ENCODE results near the gene WDR37.

WDR37 gene

DNA sequence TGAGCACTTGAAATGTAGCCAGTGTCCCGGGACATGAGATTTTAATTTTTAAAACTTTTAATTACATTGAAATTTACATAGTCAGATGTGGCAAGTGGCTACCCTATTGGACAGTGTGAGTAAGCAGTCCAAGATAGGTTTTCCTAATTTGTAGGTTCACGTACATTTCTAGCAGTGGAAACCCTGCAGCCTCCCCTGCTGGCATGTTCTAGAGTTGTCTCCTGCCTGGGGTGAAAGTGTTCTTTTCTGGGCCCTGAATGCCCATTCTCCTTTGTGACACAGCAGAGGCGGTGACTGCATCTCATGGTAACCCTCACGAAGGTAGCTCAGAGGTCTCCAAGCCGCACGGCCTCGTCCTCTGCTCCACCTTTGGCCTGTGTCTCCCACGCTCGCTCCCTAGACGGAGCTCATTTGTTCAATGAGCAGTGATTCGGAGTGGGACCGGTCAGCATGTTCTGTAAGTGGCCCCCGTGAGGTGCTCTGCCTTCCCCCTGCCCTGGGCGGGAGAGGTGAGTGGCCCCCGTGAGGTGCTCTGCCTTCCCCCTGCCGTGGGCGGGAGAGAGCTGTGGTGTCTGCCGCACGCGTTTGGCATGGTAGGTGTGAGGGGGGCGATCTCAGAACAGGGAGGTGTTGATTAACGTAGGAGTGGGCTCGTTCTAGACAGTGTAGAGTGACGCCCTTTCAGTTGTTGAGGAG, 18.0 kb downstream of the WDR37 start:
- DNase-seq (ENCODE audit: low read depth) = no peak

GRCh38 chr10:1074748-1075308, 18.6 kb downstream of the WDR37 start:
- no peak for DNase-seq (ENCODE audit: low read depth)

DNA sequence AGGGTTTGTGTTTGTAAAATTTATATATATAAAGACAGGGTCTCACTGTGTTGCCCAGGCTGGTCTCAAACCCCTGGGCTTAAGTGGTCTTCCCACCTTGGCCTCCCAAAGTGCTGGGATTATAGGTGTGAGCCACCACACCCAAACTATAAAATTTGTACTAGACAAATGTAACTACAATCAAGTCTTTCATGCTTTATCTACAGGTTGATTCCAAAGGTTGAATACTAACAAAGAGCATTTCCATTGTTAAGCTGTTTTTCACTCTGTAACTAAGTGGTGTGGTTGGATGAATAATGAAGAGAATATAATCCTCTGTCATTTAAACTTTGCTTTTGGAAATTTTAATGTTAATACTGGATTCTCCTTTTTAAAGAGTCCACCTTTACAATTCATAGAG, 22.5 kb downstream of the WDR37 start:
- DNase-seq (ENCODE audit: low read depth) = no peak

DNA sequence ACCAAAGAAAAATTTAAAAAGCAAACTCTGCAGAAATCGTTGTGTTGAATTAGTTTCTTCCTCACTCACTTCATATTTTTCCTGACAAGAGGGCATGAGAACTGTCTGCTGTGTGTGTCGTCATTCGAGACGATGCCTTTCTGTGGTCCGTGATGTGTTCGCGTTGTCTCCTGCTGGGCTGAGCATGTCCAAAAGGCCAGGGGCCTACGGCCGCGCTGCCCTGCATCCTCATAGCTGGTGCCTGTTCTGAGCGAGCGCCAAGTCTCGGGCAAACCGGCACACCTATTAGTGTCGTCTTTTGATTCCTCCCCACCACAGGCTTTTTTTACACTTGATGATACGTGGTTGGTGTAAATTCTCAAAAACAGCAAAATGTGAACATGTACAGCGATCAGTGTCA, 27.4 kb downstream of the WDR37 start:
- DNase-seq (ENCODE audit: low read depth) = no peak

DNA sequence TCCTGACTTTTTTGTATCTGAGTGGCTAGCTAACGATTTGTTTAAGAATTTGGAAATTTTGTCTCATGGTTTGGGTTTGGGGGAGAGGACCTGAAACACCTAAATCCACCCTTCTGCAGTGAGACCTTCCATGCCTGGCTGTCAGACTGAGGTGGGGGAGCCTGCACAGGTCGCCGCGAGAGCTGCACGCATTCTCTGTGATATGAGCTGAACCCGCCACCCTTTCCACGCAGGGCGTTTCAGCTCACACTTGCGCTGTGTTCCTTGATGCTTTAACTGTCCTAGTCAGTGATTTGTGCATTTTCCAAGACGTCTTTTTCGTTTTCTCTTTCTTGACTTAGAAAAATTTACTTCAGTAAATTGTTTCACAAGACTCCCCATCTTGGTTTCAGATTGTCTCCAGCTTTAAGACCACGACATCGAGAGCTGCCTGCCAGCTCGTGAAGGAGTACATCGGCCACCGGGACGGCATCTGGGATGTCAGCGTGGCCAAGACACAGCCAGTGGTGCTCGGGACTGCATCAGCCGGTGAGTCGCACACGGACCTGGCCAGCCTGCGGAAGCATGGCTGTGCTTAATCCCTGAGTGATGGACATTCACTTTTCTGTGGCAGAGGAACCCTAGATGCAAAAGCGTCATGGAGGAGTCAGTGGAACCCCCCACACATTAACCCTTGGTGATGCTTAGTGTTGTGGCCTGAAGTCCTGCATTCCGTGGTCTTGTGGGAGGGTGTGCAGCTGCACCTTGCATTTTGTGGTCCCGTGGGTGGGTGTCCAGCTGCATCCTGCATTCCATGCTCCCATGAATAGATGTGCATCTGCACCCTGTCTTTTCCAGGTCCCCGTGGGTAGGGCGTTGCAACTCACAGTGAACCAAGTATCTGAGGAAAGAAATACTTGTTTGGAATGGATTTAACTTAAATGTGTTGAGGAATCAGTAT, 28.1 kb downstream of the WDR37 start:
- DNase-seq (ENCODE audit: low read depth) = no peak

GRCh38 chr10:1085258-1085657, 29.1 kb downstream of the WDR37 start:
- no peak for DNase-seq (ENCODE audit: low read depth)

- DNase-seq (ENCODE audit: low read depth) = no peak
Observed at GRCh38 chr10:1086787-1087186, 30.6 kb downstream of the WDR37 start.

- DNase-seq (ENCODE audit: low read depth) = no peak
Observed at GRCh38 chr10:1089017-1089689, 33.0 kb downstream of the WDR37 start.

GRCh38 chr10:1090696-1091095, 34.5 kb downstream of the WDR37 start:
- no peak for DNase-seq (ENCODE audit: low read depth)

GRCh38 chr10:1093696-1094095, 37.5 kb downstream of the WDR37 start:
- no peak for DNase-seq (ENCODE audit: low read depth)

GRCh38 chr10:1094112-1095057, 38.2 kb downstream of the WDR37 start:
- no peak for DNase-seq (ENCODE audit: low read depth)

DNA sequence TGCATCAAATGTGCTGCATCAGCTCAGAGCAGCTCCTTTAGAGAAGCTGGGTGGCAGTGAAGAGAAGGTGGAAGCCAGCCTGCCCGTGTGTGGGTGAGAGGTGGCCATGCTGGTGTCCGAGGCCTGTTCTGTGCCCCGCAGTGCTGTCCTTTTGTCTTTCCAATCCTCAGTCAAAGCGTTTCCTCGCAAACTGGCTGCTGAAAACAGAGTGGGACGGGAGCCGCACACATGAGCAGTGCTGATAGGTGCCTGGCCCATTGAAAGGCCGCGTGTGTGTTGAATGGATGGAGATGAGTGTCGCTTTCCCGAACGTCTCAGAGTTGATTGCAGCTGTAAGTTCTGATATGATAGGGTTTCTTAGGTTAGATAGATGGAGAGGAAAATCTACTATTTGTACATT, 39.3 kb downstream of the WDR37 start:
- DNase-seq (ENCODE audit: low read depth) = no peak

DNA sequence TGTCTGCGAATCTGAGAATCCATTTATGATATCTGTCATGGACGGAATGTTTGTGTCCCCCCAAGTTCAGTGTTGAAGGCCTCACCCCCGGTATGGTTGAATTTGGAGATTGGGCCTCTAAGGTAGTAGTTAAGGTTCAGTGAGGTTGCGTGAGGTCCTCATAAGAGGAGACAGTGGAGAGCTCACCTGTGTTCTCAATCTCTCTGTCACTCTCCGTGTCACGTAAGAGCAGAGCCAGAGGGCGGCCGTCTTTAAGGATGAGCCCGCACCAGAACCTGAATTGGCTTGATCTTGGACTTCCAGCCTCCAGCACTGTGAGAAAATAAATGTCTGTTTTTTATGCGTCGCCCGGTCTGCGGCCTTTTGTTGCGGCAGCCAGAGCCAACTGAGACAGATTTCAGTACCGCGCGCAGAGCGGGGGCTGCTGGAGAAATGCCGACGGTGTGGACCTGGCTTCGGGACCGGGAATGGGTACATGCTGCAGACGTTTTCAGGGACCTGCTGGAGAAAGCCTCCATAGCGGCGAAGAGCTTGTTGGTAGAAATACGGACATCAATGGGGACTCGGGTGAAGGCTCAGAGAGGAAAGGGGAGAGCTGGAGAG, 40.2 kb downstream of the WDR37 start:
- DNase-seq (ENCODE audit: low read depth) = no peak

DNA sequence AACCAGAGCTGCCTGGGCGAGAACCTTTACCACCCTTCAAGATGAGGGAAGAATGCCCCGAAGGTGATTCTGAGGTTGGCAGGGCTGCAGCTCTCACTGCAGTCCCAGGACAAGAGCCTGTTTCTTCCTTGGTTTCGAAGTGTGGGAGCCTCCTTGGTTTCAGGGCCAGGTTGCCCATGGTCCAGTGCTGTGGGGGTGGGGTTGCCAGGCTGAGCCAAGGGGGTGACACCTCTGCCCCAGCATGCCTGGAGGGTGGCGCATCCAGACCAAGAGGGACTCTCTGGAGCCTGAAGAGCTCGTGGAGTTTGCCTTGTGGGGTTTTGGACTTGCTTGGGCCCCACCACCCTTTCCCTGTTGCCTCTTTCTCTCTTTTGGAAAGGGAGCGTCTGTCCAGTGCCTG, 41.3 kb downstream of the WDR37 start:
- DNase-seq (ENCODE audit: low read depth) = no peak

- no peak for DNase-seq (ENCODE audit: low read depth)
Observed at GRCh38 chr10:1100143-1100542, 44.0 kb downstream of the WDR37 start.

GRCh38 chr10:1100691-1101368, 44.6 kb downstream of the WDR37 start:
- no peak for DNase-seq (ENCODE audit: low read depth)

GRCh38 chr10:1101946-1102345, 45.8 kb downstream of the WDR37 start:
- no peak for DNase-seq (ENCODE audit: low read depth)

- no peak for DNase-seq (ENCODE audit: low read depth)
Observed at GRCh38 chr10:1102416-1102815, 46.2 kb downstream of the WDR37 start.

DNA sequence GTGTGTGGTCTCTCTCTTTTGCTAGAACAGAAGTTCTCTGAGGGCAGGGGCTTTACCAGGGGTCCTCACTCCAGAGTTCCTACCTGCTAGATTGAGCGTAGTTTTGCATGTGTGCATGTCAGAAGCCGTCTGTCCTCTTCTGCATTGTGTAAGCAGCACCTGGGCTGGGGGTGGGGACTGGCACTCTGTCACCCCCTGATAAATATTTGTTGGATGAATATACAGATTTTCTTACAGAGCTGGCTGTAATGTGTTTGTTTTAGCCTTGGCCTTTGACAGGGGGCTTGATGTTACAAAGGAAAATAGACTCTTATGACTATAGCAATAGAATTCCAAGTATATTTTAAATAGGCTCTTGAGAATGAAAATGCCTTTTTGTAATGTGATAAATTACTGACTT, 46.6 kb downstream of the WDR37 start:
- no peak for DNase-seq (ENCODE audit: low read depth)

DNA sequence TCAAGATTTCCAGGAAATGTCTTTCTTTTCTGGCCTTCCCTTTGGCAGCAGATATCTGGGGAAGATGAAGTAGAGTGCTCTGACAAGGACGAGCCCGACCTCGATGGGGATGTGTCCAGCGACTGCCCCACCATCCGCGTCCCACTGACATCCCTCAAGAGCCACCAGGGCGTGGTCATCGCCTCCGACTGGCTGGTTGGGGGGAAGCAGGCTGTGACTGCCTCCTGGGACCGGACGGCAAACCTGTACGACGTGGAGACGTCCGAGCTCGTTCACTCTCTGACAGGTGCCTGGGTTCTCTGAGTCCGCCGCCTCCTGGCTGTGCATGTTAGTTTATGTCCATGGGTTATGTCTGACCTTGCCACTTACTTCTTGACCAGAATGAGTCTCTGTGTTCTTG, 47.4 kb downstream of the WDR37 start:
- DNase-seq (ENCODE audit: low read depth) = no peak

Data from T-helper 22 cell (primary cell).